Transverse colon (tissue), 4 donors: ENCODE data around the gene AGAP1. TPM values are rescaled to one million over a fixed set of nuclear protein-coding genes. Genes with fewer than 3 reads are reported as not detected.

Experiments
- DNase-seq: peaks from one replicate; pipeline ENCODE4 v3.0.0-alpha.2; 2019
- H3K27ac ChIP-seq, 4 donors: fragments of 200-600 bp; sonication (generic); 2 replicates each; pipeline ENCODE4 v1.5.1; 2016 to 2018; ENCODE audit warnings: inconsistent platforms in 4 of 4
- H3K27me3 ChIP-seq: fragments of 200-600 bp; sonication (generic); 2 replicates; pipeline ENCODE4 v1.5.1; 2017; ENCODE audit warnings: inconsistent platforms
- H3K36me3 ChIP-seq, 4 donors: fragments of 200-600 bp; sonication (generic); 2 replicates each; pipeline ENCODE4 v1.5.1; 2017 to 2019; ENCODE audit warnings: inconsistent platforms in 4 of 4
- H3K4me1 ChIP-seq, 4 donors: fragments of 200-600 bp; sonication (generic); 2 replicates each; pipeline ENCODE4 v1.5.1; 2017 to 2020; ENCODE audit warnings: inconsistent platforms in 4 of 4
- H3K4me3 ChIP-seq, 4 donors: fragments of 200-600 bp; sonication (generic); 1 replicate in 1 of 4; 2 replicates in 3 of 4; pipeline versions ENCODE4 v1.5.1 to v1.6.1; 2017 to 2019; ENCODE audit warnings: inconsistent platforms in 4 of 4
- H3K9me3 ChIP-seq, 2 donors: fragments of 200-600 bp; sonication (generic); 2 replicates each; pipeline ENCODE4 v1.5.1; 2017 to 2019; ENCODE audit warnings: inconsistent platforms in 2 of 2
- CTCF ChIP-seq, 5 experiments: fragments of 200-600 bp in 3 of 5; fragments of 450-650 bp in 2 of 5; sonication (generic) in 3 of 5; IDR thresholded peaks; 1 replicate in 2 of 5; 2 replicates in 3 of 5; pipeline ENCODE4 v1.5.1; 2016 to 2017; ENCODE audit warnings: antibody characterized with exemption in 5 of 5, inconsistent platforms in 3 of 5, mild to moderate bottlenecking in 2 of 5, moderate library complexity in 1 of 5
- EP300 ChIP-seq: sonication (generic); formaldehyde crosslinking; IDR thresholded peaks from one replicate; pipeline ENCODE4 v1.6.1; 2017; ENCODE audit warnings: antibody characterized with exemption, low read depth
- POLR2A ChIP-seq: fragments of 450-650 bp; IDR thresholded peaks from one replicate; pipeline ENCODE4 v1.6.1; 2016; ENCODE audit warnings: antibody characterized with exemption, mild to moderate bottlenecking, moderate library complexity
- POLR2AphosphoS5 ChIP-seq, 3 donors: sonication (generic); formaldehyde crosslinking; IDR thresholded peaks; one replicate each; pipeline ENCODE4 v1.6.1; 2016; ENCODE audit warnings: antibody characterized with exemption in 3 of 3
- WGBS, 2 donors: methylation state at CpG; one replicate each; pipeline ENCODE4 v1.1.5; 2018; ENCODE audit warnings: low coverage in 1 of 2; 5-methylcytosine and 5-hydroxymethylcytosine counted together
- in situ Hi-C, 4 donors: fragments of 200-750 bp; cut with MboI; loops; one replicate each; pipeline versions ENCODE4 v1.15.0 to v1.15.1; 2017; ENCODE audit warnings: low sequenced_read_pairs in 3 of 4, low pct_ligation_motif_present in 1 of 4, low pct_unique_long_range_greater_than_20kb in 1 of 4
- intact Hi-C: fragments of 100-400 bp; cut with DNase I; formaldehyde crosslinking; loops from one replicate; pipeline ENCODE4 v1.15.1; 2023; ENCODE audit warnings: low total_unique reads
- total RNA-seq, 4 donors: library from RNA; depleted of rRNA; stranded (reverse); fragments of >200 nt; gene quantifications; one replicate each; pipeline ENCODE4 v1.1.0, GENCODE V29; 2016

The AGAP1 gene
- total RNA-seq, 4 donors from 2014 or later, result 56.1 to 96.9 (median 71.2) TPM

DNA sequence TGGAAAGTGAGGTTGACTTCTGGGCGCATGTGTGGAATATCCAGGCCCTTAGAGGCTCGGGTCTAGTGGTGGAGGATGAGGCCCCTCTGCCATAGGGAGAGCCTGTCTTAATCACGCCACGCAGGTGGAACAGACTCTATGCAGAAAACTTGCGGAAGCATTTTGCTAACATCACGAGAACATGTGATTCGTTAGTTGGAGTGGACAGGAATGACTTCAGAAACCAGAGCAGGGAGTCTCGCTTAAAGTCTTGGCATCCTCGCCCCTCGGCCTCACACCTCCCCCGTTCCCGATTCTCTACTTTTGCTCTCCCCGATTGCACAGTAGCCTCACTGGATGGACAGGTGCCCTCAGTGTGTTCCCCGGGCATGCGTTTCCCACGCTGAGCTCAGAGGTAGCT, 340.9 kb downstream of the AGAP1 start:
- no peak overlapping the region for H3K4me3 ChIP-seq
- H3K27ac ChIP-seq, result no peak overlapping the region
- in situ Hi-C loops (no loop called here), intact Hi-C loops (no loop called here)
- H3K27me3 ChIP-seq, result no peaks in the 10 kb centered on the region
- DNase-seq, result no peak
- no peaks in the 10 kb centered on the region for H3K4me1 ChIP-seq
- H3K36me3 ChIP-seq, result no peaks in the 10 kb centered on the region
- no peak for TF ChIP-seq POLR2A
- no peak for TF ChIP-seq POLR2AphosphoS5 (IDR thresholded peaks at IDR 0.05)
- TF ChIP-seq CTCF (IDR thresholded peaks at IDR 0.05), result no peak
- no peak for TF ChIP-seq EP300
- no peaks in the 10 kb centered on the region for H3K9me3 ChIP-seq
- WGBS, 2 donors, result 91 to 93% methylated on average over 3 to 16 of the region's 16 CpGs

DNA sequence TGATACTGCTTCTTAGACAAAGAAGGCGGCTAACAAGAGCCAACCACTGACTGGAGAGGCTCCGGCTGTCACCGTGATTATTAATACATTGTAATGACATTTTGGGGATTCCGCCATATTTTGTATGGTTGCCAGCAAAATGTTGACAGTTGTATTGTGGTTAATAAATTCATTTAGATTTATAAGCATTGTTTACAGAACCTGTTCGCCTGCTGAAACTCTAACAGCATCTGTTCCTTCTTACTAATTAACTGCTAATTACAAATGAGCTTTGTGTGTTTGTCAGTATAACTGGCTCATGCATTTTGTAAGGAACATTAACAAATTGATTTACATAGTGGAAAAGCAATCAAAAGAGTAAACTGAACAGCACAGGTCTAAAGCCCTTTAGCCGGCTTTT, 342.0 kb downstream of the AGAP1 start:
- no peak overlapping the region for H3K4me3 ChIP-seq
- H3K27me3 ChIP-seq, result no peaks in the 10 kb centered on the region
- in situ Hi-C loops, result no loop called here
- no peaks in the 10 kb centered on the region for H3K9me3 ChIP-seq
- WGBS, 2 donors, result 90 to 95% methylated on average over 6 of the region's 6 CpGs
- no peaks in the 10 kb centered on the region for H3K4me1 ChIP-seq
- TF ChIP-seq POLR2A (no peak), CTCF (IDR thresholded peaks at IDR 0.05) (no peak), POLR2AphosphoS5 (IDR thresholded peaks at IDR 0.05) (no peak), EP300 (no peak)
- H3K27ac ChIP-seq, result no peak overlapping the region
- no peak for DNase-seq
- H3K36me3 ChIP-seq, result no peaks in the 10 kb centered on the region
- intact Hi-C loops, result no loop called here

GRCh38 chr2:235836491-235836911, 342.7 kb downstream of the AGAP1 start:
- DNase-seq, result no peak
- Histone ChIP-seq H3K9me3 (no peaks in the 10 kb centered on the region), H3K27me3 (no peaks in the 10 kb centered on the region), H3K4me3 (no peak overlapping the region), H3K27ac (no peak overlapping the region), H3K4me1 (no peaks in the 10 kb centered on the region), H3K36me3 (no peaks in the 10 kb centered on the region)
- 75% methylated on average over 7 of the region's 7 CpGs; no CpG with 5 or more reads in 1 of the 2 donors for WGBS, 2 donors
- in situ Hi-C loops (no loop called here), intact Hi-C loops (no loop called here)
- TF ChIP-seq POLR2A, result no peak
- TF ChIP-seq POLR2AphosphoS5 (IDR thresholded peaks at IDR 0.05), result no peak
- TF ChIP-seq EP300, result no peak
- no peak for TF ChIP-seq CTCF (IDR thresholded peaks at IDR 0.05)

GRCh38 chr2:235839226-235839625, 345.4 kb downstream of the AGAP1 start:
- Histone ChIP-seq H3K36me3 (no peaks in the 10 kb centered on the region), H3K27me3 (no peaks in the 10 kb centered on the region), H3K4me1 (no peaks in the 10 kb centered on the region), H3K4me3 (no peak overlapping the region), H3K9me3 (no peaks in the 10 kb centered on the region), H3K27ac (no peak overlapping the region)
- intact Hi-C loops (no loop called here), in situ Hi-C loops (no loop called here)
- 70 to 95% methylated on average over 2 to 11 of the region's 11 CpGs for WGBS, 2 donors
- TF ChIP-seq POLR2A (no peak), POLR2AphosphoS5 (IDR thresholded peaks at IDR 0.05) (no peak), CTCF (IDR thresholded peaks at IDR 0.05) (no peak), EP300 (no peak)
- no peak for DNase-seq
